A549 (cell line): ENCODE measurements around the gene NCOA3. TPM values are rescaled to one million over a fixed set of nuclear protein-coding genes. Genes with fewer than 3 reads are reported as not detected.
"Not testable (repeated sequence)": the region's sequence is repeated elsewhere in the genome, so short reads cannot be mapped to it uniquely, and the experiment has no call there.

Source experiments
- ATAC-seq, 2 experiments: fragments of 200-7000 bp in 1 of 2; fragments of >200 bp in 1 of 2; cut with Nextera tagmentation in 1 of 2; cut with Tn5 transposase in 1 of 2; 3 replicates each; pipeline versions ENCODE4 v1.8.0 to v1.9.1; 2018 to 2020; ENCODE audit warnings: mild to moderate bottlenecking in 1 of 2, moderate library complexity in 1 of 2
- CTCF ChIA-PET: fragments of 300-600 bp; sonication (Branson Sonifier 250); formaldehyde crosslinking; extraction: SDS; loops from one replicate; lab custom pipeline; 2021; ENCODE audit warnings: antibody characterized with exemption, inconsistent platforms; lab: Yijun Ruan, JAX
- POLR2A ChIA-PET: fragments of 350-600 bp; formaldehyde crosslinking; extraction: SDS; loops from one replicate; lab custom pipeline; 2021; ENCODE audit warnings: antibody characterized with exemption, inconsistent platforms; lab: Yijun Ruan, JAX
- DNase-seq, 2 experiments: peaks; one replicate each; pipeline versions ENCODE4 v3.0.0 to v3.0.0-alpha.2; 2011 to 2016; ENCODE audit warnings: low read depth in 1 of 2, low spot score in 1 of 2
- FAIRE-seq: peaks from 2 replicates; lab custom pipeline; 2011; peaks lifted over from hg19 to GRCh38; lab: Jason Lieb, UNC
- H3K27ac ChIP-seq, 2 experiments: fragments of >200 bp; sonication (Bioruptor Twin); formaldehyde crosslinking; 3 replicates each; pipeline ENCODE4 v1.5.1; 2016 to 2017
- H3K4me1 ChIP-seq: fragments of >200 bp; sonication (Bioruptor Twin); formaldehyde crosslinking; 3 replicates; pipeline ENCODE4 v1.6.1; 2016
- H3K4me2 ChIP-seq: fragments of >200 bp; sonication (Bioruptor Twin); formaldehyde crosslinking; 3 replicates; pipeline ENCODE4 v1.6.1; 2016
- H3K4me3 ChIP-seq: fragments of >200 bp; sonication (Bioruptor Twin); formaldehyde crosslinking; 3 replicates; pipeline ENCODE4 v1.5.1; 2016
- H3K9me3 ChIP-seq: fragments of >200 bp; sonication (Bioruptor Twin); formaldehyde crosslinking; 3 replicates; pipeline ENCODE4 v1.6.1; 2016
- BCL3 ChIP-seq: fragments of >200 bp; sonication (Bioruptor Twin); formaldehyde crosslinking; IDR thresholded peaks from 3 replicates; pipeline ENCODE4 v1.6.1; 2016
- CBX2 ChIP-seq: fragments of 200-600 bp; sonication (generic); IDR thresholded peaks from 2 replicates; pipeline ENCODE4 v1.6.1; 2016; ENCODE audit warnings: low read depth, mild to moderate bottlenecking, borderline replicate concordance
- CEBPB ChIP-seq, 2 experiments: fragments of >200 bp in 1 of 2; sonication (Bioruptor Twin) in 1 of 2; formaldehyde crosslinking in 1 of 2; IDR thresholded peaks; 2 replicates each; pipeline ENCODE4 v1.6.1; 2012 to 2016
- CHD2 ChIP-seq: fragments of 150-350 bp; IDR thresholded peaks from 2 replicates; pipeline ENCODE4 v1.6.1; 2014; ENCODE audit warnings: low read length; ENCODE audit not compliant: partially characterized antibody
- E2F6 ChIP-seq: IDR thresholded peaks from 2 replicates; pipeline ENCODE4 v1.6.1; 2012; ENCODE audit warnings: low read depth, borderline replicate concordance
- FOSB ChIP-seq: fragments of 250-450 bp; sonication (Bioruptor Pico); IDR thresholded peaks from 2 replicates; pipeline ENCODE4 v1.5.0; 2020; ENCODE audit warnings: mild to moderate bottlenecking, moderate library complexity
- GATA3 ChIP-seq: IDR thresholded peaks from 2 replicates; pipeline ENCODE4 v1.6.1; 2012; ENCODE audit warnings: borderline replicate concordance
- HES2 ChIP-seq: fragments of >200 bp; sonication (Bioruptor Twin); formaldehyde crosslinking; IDR thresholded peaks from 2 replicates; pipeline ENCODE4 v1.6.1; 2016
- HEYL ChIP-seq: fragments of 250-450 bp; sonication (Bioruptor Pico); IDR thresholded peaks from 2 replicates; pipeline ENCODE4 v1.8.0; 2021; ENCODE audit warnings: mild to moderate bottlenecking, moderate library complexity
- HOXA7 ChIP-seq: fragments of 250-450 bp; sonication (Bioruptor Pico); IDR thresholded peaks from 2 replicates; pipeline ENCODE4 v1.5.0; 2020; ENCODE audit warnings: mild to moderate bottlenecking, moderate library complexity
- HOXB13 ChIP-seq: fragments of 250-450 bp; sonication (Bioruptor Pico); IDR thresholded peaks from 2 replicates; pipeline ENCODE4 v1.5.0; 2020; ENCODE audit warnings: low read depth, mild to moderate bottlenecking, moderate library complexity
- JUNB ChIP-seq: fragments of >200 bp; sonication (Bioruptor Twin); formaldehyde crosslinking; IDR thresholded peaks from 2 replicates; pipeline ENCODE4 v1.6.1; 2016
- KDM1A ChIP-seq: fragments of 200-600 bp; sonication (generic); IDR thresholded peaks from 2 replicates; pipeline ENCODE4 v1.6.1; 2016; ENCODE audit warnings: low read depth, mild to moderate bottlenecking
- MAFK ChIP-seq: fragments of 450-650 bp; IDR thresholded peaks from 2 replicates; pipeline ENCODE4 v1.6.1; 2014; ENCODE audit not compliant: partially characterized antibody
- MAX ChIP-seq: IDR thresholded peaks from 2 replicates; pipeline ENCODE4 v1.6.1; 2012
- NFE2L2 ChIP-seq: fragments of 150-350 bp; conservative IDR thresholded peaks from 2 replicates; pipeline ENCODE4 v1.6.1; 2014; ENCODE audit warnings: low read length
- NR3C1 ChIP-seq: fragments of >200 bp; sonication (Bioruptor Twin); formaldehyde crosslinking; IDR thresholded peaks from 3 replicates; pipeline ENCODE4 v1.6.1; 2017
- PBX3 ChIP-seq: IDR thresholded peaks from 2 replicates; pipeline ENCODE4 v1.6.1; 2012
- RCOR1 ChIP-seq: fragments of 150-350 bp; IDR thresholded peaks from 2 replicates; pipeline ENCODE4 v1.6.1; 2014; ENCODE audit warnings: antibody characterized with exemption, low read length, low read depth
- RFX5 ChIP-seq: fragments of 450-650 bp; IDR thresholded peaks from 2 replicates; pipeline ENCODE4 v1.7.1; 2014; ENCODE audit warnings: antibody characterized with exemption, mild to moderate bottlenecking, moderate library complexity
- SMC3 ChIP-seq: fragments of >200 bp; sonication (Bioruptor Twin); formaldehyde crosslinking; IDR thresholded peaks from 3 replicates; pipeline ENCODE4 v1.6.1; 2018; ENCODE audit warnings: inconsistent platforms
- ZC3H11A ChIP-seq: fragments of 450-650 bp; IDR thresholded peaks from 2 replicates; pipeline ENCODE4 v1.6.1; 2014; ENCODE audit warnings: antibody characterized with exemption, mild to moderate bottlenecking
- ZFP36 ChIP-seq: fragments of 450-650 bp; IDR thresholded peaks from 2 replicates; pipeline ENCODE4 v1.6.1; 2014; ENCODE audit warnings: borderline replicate concordance; ENCODE audit not compliant: partially characterized antibody
- WGBS: methylation state at CpG from one replicate; pipeline ENCODE4 v1.1.6; 2017; ENCODE audit errors: missing lambda C conversion rate; 5-methylcytosine and 5-hydroxymethylcytosine counted together
- polyA plus RNA-seq, 4 experiments: library from polyadenylated mRNA; depleted of rRNA in 3 of 4; stranded (reverse); fragments of >200 nt; fragmentation: RNase III in 1 of 4; extraction: RNeasy Plus Mini Kit Qiagen cat#74134 plus additional on column Dnase treatment in 1 of 4; gene quantifications; 2 replicates in 3 of 4; 3 replicates in 1 of 4; pipeline ENCODE4 v1.2.3, GENCODE V29; 2011 to 2017

The NCOA3 gene
- polyA plus RNA-seq, 2 of the 4 experiments (the other 2 are of a cell fraction), result 42.9 to 136 TPM

GRCh38 chr20:47500082-47500481 lies 1.6 kb upstream of the NCOA3 start:
- POLR2A ChIA-PET, FAIRE-seq, H3K9me3 ChIP-seq, H3K4me3 ChIP-seq, DNase-seq, ATAC-seq: not testable (repeated sequence)
- Histone ChIP-seq H3K27ac (peak overlapping the region; percentile 91 to 98), H3K4me1 (peaks cover 18% of the 10 kb centered on the region), H3K4me2 (peak overlapping the region; percentile 98)
- CTCF ChIA-PET, result interaction anchor here (0.6 to 2.8 kb wide), 5 partner anchors 78 to 304 kb away, joined by 3 to 11 read pairs (median 6); no protein-coding TSS in a partner anchor
- 94% methylated on average over 9 of the region's 9 CpGs for WGBS

GRCh38 chr20:47500554-47500953 lies 1.1 kb upstream of the NCOA3 start:
- TF ChIP-seq JUNB, result no peak
- TF ChIP-seq ZC3H11A, result no peak
- no peak for TF ChIP-seq FOSB
- no peak for TF ChIP-seq BCL3
- TF ChIP-seq HES2, result no peak
- TF ChIP-seq MAFK, result no peak
- TF ChIP-seq MAX, result no peak
- TF ChIP-seq HOXA7 (CRISPR knock-in tag), result no peak
- no peak for TF ChIP-seq GATA3
- TF ChIP-seq HOXB13 (CRISPR knock-in tag), result no peak
- no peak for TF ChIP-seq PBX3
- no peak for DNase-seq
- 40% methylated on average over 4 of the region's 4 CpGs for WGBS
- CTCF ChIA-PET, result interaction anchor here (0.6 to 3.9 kb wide), 9 partner anchors 7 to 304 kb away, joined by 3 to 26 read pairs (median 9); no protein-coding TSS in a partner anchor
- Histone ChIP-seq H3K4me1 (peaks cover 22% of the 10 kb centered on the region), H3K27ac (peak overlapping the region; percentile 91 to 98), H3K9me3 (0 out of 3 replicates have a peak, but pooled peaks cover 6% of the 10 kb centered on the region), H3K4me2 (peak overlapping the region; percentile 98), H3K4me3 (peak overlapping the region; percentile 67)
- peak; percentile 4 to 9; a peak in 3 of 6 replicates for ATAC-seq
- POLR2A ChIA-PET, result interaction anchor here (1.3 to 2.3 kb wide), 5 partner anchors 14 to 141 kb away, joined by 5 to 17 read pairs (median 9); no protein-coding TSS in a partner anchor
- FAIRE-seq, result no peak

- POLR2A ChIA-PET, result interaction anchor here (0.6 to 3.6 kb wide), 23 partner anchors 8 to 227 kb away, joined by 3 to 30 read pairs (median 7); no protein-coding TSS in a partner anchor
- ATAC-seq, result peak in 1 of 2 experiments; percentile 5; a peak in 2 of 6 replicates
Observed at GRCh38 chr20:47501116-47501481, 588 bp upstream of the NCOA3 start.

GRCh38 chr20:47502271-47503239 lies 868 bp downstream of the NCOA3 start:
- Histone ChIP-seq H3K4me2 (peak overlapping the region; percentile 82), H3K27ac (peak overlapping the region; percentile 91 to 98), H3K4me1 (peaks cover 42% of the 10 kb centered on the region), H3K4me3 (peak overlapping the region; percentile 67), H3K9me3 (no peaks in the 10 kb centered on the region)
- ChIA-PET POLR2A (interaction anchor here (0.6 to 3.6 kb wide), 29 partner anchors 10 to 228 kb away, joined by 3 to 30 read pairs (median 5); partner anchors contain the start of gene ZMYND8), CTCF (interaction anchor here (0.6 to 3.9 kb wide), 22 partner anchors 9 to 1119 kb away, joined by 3 to 26 read pairs (median 5); no protein-coding TSS in a partner anchor)
- FAIRE-seq (no peak), ATAC-seq (peak in 1 of 2 experiments; percentile 11; a peak in 3 of 6 replicates), DNase-seq (peak; percentile 44 to 52)
- WGBS, result 1% methylated on average over 32 of the region's 34 CpGs
- TF ChIP-seq NFE2L2 (no peak), ZC3H11A (no peak), ZFP36 (no peak), E2F6 (0 out of 2 replicates have a peak, but pooled peaks have one; percentile 14), NR3C1 (no peak), CEBPB (IDR thresholded peaks at IDR 0.05) (peak in 1 of 2 experiments; percentile 74; a peak in 1 of 4 replicates), KDM1A (no peak), CBX2 (no peak), CHD2 (peak; percentile 13), HEYL (CRISPR knock-in tag) (no peak), MAX (no peak), GATA3 (no peak)

More at GRCh38 chr20:47501116-47501481, 588 bp upstream of the NCOA3 start:
- Histone ChIP-seq H3K27ac (peak overlapping the region; percentile 91 to 98), H3K4me3 (peak overlapping the region; percentile 67), H3K4me1 (peaks cover 28% of the 10 kb centered on the region), H3K9me3 (0 out of 3 replicates have a peak, but pooled peaks cover 3% of the 10 kb centered on the region), H3K4me2 (peak overlapping the region; percentile 98)
- CTCF ChIA-PET, result interaction anchor here (0.6 to 3.9 kb wide), 16 partner anchors 8 to 305 kb away, joined by 3 to 26 read pairs (median 6); no protein-coding TSS in a partner anchor
- FAIRE-seq, result no peak
- peak in 1 of 2 experiments; percentile 22 for DNase-seq
- WGBS, result 3% methylated on average over 5 of the region's 5 CpGs
- TF ChIP-seq HOXA7 (CRISPR knock-in tag) (0 out of 2 replicates have a peak, but pooled peaks have one; percentile 39), HOXB13 (CRISPR knock-in tag) (peak; percentile 46; the same call in 1 of the 2 replicates), RFX5 (no peak), FOSB (no peak), RCOR1 (no peak), SMC3 (no peak)
